ENCODE results near the gene HSF2BP.

HSF2BP gene

DNA sequence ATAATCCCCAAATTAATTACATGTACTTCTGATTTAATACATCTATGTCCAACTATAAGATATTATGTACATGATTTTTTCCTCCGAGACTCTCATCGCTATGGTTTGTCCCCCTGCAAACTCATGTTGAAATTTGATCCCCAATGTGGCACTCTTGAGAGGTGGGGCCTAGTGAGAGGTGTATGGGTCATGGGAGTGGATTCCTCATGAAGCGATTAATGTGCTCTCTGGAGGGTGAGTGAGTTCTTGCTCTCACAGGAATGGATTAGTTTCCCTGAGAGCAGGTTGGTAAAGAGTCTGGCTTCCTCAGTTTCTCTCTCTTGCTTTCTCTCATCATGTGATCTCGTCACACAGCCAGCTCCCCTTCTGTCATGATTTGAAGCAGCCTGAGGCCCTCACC lies 16.1 kb downstream of the HSF2BP start:
- no peak overlapping the region for H3K4me3 ChIP-seq (ENCODE audit: low read depth, low read length)
- no peak for DNase-seq (ENCODE audit: low read depth)
- TF ChIP-seq, protein P1, sequence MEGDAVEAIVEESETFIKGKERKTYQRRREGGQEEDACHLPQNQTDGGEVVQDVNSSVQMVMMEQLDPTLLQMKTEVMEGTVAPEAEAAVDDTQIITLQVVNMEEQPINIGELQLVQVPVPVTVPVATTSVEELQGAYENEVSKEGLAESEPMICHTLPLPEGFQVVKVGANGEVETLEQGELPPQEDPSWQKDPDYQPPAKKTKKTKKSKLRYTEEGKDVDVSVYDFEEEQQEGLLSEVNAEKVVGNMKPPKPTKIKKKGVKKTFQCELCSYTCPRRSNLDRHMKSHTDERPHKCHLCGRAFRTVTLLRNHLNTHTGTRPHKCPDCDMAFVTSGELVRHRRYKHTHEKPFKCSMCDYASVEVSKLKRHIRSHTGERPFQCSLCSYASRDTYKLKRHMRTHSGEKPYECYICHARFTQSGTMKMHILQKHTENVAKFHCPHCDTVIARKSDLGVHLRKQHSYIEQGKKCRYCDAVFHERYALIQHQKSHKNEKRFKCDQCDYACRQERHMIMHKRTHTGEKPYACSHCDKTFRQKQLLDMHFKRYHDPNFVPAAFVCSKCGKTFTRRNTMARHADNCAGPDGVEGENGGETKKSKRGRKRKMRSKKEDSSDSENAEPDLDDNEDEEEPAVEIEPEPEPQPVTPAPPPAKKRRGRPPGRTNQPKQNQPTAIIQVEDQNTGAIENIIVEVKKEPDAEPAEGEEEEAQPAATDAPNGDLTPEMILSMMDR (conservative IDR thresholded peaks at IDR 0.05; ENCODE audit: low read depth, low read length): no peak

DNA sequence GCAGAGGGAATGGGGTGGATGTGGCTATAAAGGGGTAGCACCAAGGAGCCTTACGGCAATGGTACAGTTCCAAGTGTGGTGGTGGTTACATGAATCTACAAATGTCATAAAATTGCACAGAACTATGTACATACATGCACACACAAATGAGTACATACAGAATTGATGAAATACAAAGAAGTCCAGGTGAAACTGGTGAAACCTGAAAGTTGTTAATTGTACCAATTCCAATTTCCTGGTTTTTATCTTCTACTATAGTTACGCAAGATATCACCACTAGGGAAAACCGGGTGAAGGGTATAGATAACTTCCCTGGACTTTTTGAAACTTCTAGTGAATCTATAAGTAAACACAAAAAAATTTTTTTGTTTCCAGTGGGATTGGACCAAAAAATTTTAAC lies 18.9 kb downstream of the HSF2BP start:
- H3K4me3 ChIP-seq (ENCODE audit: low read depth, low read length): no peak overlapping the region
- TF ChIP-seq, protein P1 (conservative IDR thresholded peaks at IDR 0.05; ENCODE audit: low read depth, low read length): no peak
- DNase-seq (ENCODE audit: low read depth): no peak

DNA sequence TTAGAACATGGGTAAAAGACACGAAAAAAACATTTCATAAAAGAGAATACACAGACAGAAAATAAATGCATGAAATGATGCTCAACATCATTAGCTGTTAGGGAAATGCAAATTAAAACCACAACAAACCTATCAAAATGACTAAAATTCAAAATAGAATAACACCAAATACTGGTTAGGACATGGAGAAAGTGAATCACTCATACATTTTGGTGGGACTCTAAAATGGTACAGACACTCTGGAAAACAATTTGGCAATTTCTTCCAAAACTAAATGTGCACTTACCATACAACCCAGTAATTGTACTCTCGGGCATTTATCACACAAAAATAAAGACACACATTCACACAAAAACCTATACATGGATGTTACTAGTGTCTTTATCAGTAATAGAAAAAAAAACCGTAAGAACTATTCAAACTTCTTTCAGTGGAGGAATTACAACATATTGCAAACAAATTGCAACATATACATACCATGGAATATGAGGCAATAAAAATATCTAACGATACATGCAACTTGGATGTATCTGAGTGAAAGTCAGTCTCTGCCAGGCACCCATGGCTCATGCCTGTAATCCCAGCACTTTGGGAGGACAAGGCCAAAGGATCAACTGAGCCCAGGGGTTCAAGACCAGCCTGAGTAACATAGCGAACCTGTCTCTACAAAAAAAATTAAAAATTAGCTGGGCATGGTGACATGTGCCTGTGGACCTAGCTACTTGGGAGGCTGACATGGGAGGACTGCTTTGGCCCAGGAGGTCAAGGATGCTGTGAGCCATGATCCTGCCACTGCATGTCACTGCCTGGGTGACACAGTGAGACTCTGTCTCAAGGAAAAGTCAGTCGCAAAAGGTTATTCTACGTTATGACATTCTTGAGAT lies 19.6 kb downstream of the HSF2BP start:
- peak; percentile 93 for DNase-seq (ENCODE audit: low read depth)
- H3K4me3 ChIP-seq (ENCODE audit: low read depth, low read length): no peak overlapping the region
- TF ChIP-seq, protein P1 (conservative IDR thresholded peaks at IDR 0.05; ENCODE audit: low read depth, low read length): no peak

DNA sequence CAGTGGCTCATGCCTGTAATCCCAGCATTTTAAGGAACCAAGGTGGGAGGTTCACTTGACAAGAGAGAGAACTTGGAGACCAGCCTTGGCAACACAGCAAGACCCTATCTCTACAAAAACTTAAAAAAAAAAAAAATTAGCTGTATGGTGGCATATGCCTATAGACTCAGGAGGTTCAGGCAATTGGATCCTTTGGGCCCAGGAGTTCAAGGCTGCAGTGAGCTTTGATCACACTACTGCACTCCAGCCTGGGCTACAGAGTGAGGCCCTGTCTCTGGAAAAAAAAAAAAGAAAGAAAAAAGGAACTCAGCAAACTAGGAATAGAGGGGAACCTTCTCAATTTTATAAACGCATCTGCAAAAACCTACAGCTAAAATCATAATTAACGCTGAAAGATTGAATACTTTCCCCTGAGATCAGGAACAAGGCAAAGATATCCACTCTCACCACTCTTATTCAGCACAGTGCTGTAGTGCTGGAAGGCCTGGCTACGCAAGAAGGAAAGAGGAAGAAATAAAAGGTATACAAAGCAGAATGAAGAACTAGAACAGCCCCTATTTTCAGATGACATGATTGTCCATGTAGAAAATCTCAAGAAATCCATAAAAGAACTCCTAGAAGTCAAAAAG lies 21.6 kb downstream of the HSF2BP start:
- TF ChIP-seq, protein P1 (conservative IDR thresholded peaks at IDR 0.05; ENCODE audit: low read depth, low read length): no peak
- DNase-seq (ENCODE audit: low read depth): no peak
- H3K4me3 ChIP-seq (ENCODE audit: low read depth, low read length): no peak overlapping the region

DNA sequence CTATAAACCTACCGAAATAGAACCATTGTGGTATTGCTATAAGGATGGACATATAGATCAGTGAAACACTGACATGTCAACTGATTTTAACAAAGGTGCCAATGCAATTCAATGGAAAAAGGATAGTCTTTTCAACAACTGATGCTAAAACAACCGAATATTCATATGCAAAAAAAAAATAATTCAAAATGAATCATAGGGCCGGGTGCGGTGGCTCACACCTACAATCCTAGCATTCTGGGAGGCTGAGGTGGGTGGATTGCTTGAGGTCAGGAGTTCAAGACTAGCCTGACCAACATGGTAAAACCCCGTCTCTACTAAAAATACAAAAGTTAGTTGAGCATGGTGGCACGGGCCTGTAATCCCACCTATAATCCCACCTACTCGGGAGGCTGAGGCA lies 23.9 kb downstream of the HSF2BP start:
- TF ChIP-seq, protein P1 (conservative IDR thresholded peaks at IDR 0.05; ENCODE audit: low read depth, low read length): no peak
- DNase-seq (ENCODE audit: low read depth): no peak
- no peak overlapping the region for H3K4me3 ChIP-seq (ENCODE audit: low read depth, low read length)

DNA sequence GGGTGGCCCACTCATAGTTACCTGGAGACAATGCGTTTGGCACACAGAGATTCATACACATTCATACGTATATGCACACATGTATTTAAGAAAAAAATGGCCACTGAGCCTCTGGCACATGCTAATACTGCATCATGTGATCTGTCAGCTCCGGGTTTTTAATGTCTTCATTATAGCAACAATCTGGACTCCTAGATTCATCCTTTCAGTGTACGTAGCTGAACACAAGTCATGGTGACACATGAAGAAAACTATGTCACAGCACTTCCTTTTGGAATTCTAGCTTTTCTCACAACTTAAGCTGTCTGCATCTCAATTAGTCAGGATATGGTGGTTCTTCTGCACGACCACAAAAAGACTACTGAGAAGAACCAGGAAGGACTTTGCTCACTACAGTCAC lies 24.7 kb downstream of the HSF2BP start:
- TF ChIP-seq, protein P1 (conservative IDR thresholded peaks at IDR 0.05; ENCODE audit: low read depth, low read length): no peak
- DNase-seq (ENCODE audit: low read depth): no peak
- H3K4me3 ChIP-seq (ENCODE audit: low read depth, low read length): no peak overlapping the region

Data from choroid plexus epithelial cell (primary cell).